ENCODE results near the gene SRSF2.

DNA sequence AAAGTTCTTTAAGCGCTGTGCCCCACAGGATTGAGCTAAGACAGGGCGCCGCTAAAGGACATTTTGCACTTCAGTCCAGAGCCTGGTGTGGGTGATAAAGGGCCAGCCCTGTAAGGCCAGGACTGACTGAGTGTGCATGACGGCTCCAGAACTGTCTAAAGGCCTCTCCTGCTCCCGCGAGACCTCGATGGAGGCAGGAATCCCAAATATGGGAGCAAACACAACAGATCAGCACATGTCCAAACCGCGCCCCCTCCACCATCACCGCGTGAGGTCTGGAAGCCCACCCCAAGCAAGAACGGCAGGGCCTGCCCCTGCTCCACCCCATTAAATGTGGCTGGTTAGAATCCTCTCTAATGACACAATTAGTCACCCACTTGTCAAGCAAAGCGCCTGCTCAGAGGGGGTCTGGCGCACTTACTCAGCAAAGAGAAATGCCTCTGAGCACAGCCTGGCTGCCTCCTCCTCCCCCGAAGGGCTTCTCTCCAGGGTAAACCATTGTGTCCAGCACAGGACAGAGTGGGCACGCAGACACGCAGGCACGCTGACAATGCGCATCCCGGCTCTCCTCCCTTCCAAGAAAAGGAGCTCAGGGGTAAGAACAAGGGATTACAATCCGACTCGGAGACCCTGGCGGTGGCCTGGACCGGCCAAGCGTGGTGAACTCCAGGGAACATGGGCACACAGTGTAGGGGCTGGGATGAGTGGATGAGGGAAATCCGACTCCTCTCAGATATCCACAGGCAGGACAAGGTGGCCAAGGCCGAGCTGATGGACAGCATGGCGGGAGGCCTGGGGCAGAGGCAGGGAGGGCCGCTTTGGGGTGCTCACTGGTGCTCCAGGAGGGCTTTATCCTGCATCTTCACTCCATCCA is 27.8 kb downstream of the SRSF2 start:
- no peak for TF ChIP-seq SUZ12 (IDR thresholded peaks at IDR 0.05; ENCODE audit: extremely low read depth, insufficient read depth, insufficient read length)
- TF ChIP-seq ZNF274 (IDR thresholded peaks at IDR 0.05; ENCODE audit: low read depth, low read length), result no peak
